Suprapubic skin (tissue), 4 donors: ENCODE results near the gene EPB41L4B. TPM values are rescaled to one million over a fixed set of nuclear protein-coding genes. Genes with fewer than 3 reads are reported as not detected.
A peak's percentile ranks its signal among the peaks of the same experiment; 100 is the strongest.

Source experiments
- DNase-seq, 2 donors: peaks; one replicate each; pipeline ENCODE4 v3.0.0-alpha.2; 2019; ENCODE audit warnings: low spot score in 2 of 2
- H3K27ac ChIP-seq: fragments of 200-600 bp; sonication (generic); one replicate; pipeline ENCODE4 v1.5.1; 2019
- H3K27me3 ChIP-seq: fragments of 200-600 bp; sonication (generic); one replicate; pipeline ENCODE4 v1.5.1; 2019
- H3K36me3 ChIP-seq: fragments of 200-600 bp; sonication (generic); one replicate; pipeline ENCODE4 v1.5.1; 2019
- H3K4me1 ChIP-seq: fragments of 200-600 bp; sonication (generic); one replicate; pipeline ENCODE4 v1.5.1; 2019
- H3K4me3 ChIP-seq: fragments of 200-600 bp; sonication (generic); one replicate; pipeline ENCODE4 v1.5.1; 2019; ENCODE audit warnings: mild to moderate bottlenecking
- H3K9me3 ChIP-seq: fragments of 200-600 bp; sonication (generic); one replicate; pipeline ENCODE4 v1.5.1; 2019
- EP300 ChIP-seq: sonication (generic); formaldehyde crosslinking; IDR thresholded peaks from one replicate; pipeline ENCODE4 v1.6.1; 2017; ENCODE audit warnings: antibody characterized with exemption
- POLR2A ChIP-seq, 2 donors: fragments of 450-650 bp; IDR thresholded peaks; one replicate each; pipeline ENCODE4 v1.6.1; 2017; ENCODE audit warnings: antibody characterized with exemption in 2 of 2, mild to moderate bottlenecking in 2 of 2, moderate library complexity in 2 of 2
- POLR2AphosphoS5 ChIP-seq, 3 donors: sonication (generic); formaldehyde crosslinking; IDR thresholded peaks; one replicate each; pipeline ENCODE4 v1.6.1; 2017; ENCODE audit warnings: antibody characterized with exemption in 3 of 3
- WGBS: methylation state at CpG from one replicate; pipeline ENCODE4 v1.1.5; 2018; 5-methylcytosine and 5-hydroxymethylcytosine counted together
- total RNA-seq, 4 donors: library from RNA; depleted of rRNA; stranded (reverse); fragments of >200 nt; gene quantifications; one replicate each; pipeline ENCODE4 v1.1.0, GENCODE V29; 2016
- TF ChIP-seq, protein P1 (sequence below), 2 donors: fragments of 200-600 bp in 1 of 2; fragments of 450-650 bp in 1 of 2; sonication (generic) in 1 of 2; IDR thresholded peaks; one replicate each; pipeline ENCODE4 v1.5.1; 2016 to 2019; ENCODE audit warnings: antibody characterized with exemption in 2 of 2, mild to moderate bottlenecking in 1 of 2, moderate library complexity in 1 of 2

EPB41L4B gene
- total RNA-seq, 4 donors from 2014 or later: 22.4 to 27.4 (median 25.1) TPM

GRCh38 chr9:109320331-109320741, 523 bp downstream of the EPB41L4B start:
- no peak overlapping the region for H3K27ac ChIP-seq
- H3K36me3 ChIP-seq: no peaks in the 10 kb centered on the region
- no peaks in the 10 kb centered on the region for H3K9me3 ChIP-seq
- TF ChIP-seq EP300: no peak
- no CpG with 5 or more reads among the region's 77 CpGs for WGBS
- peak overlapping the region; percentile 61 for H3K4me3 ChIP-seq
- peaks cover 12% of the 10 kb centered on the region for H3K27me3 ChIP-seq
- peaks cover 44% of the 10 kb centered on the region for H3K4me1 ChIP-seq
- no peak for DNase-seq

GRCh38 chr9:109319626-109320241, 1.1 kb downstream of the EPB41L4B start:
- H3K27me3 ChIP-seq: peaks cover 12% of the 10 kb centered on the region
- peak overlapping the region; percentile 64 for H3K27ac ChIP-seq
- TF ChIP-seq POLR2AphosphoS5 (IDR thresholded peaks at IDR 0.05) (no peak), POLR2A (IDR thresholded peaks at IDR 0.05) (no peak), EP300 (no peak)
- TF ChIP-seq, protein P1, sequence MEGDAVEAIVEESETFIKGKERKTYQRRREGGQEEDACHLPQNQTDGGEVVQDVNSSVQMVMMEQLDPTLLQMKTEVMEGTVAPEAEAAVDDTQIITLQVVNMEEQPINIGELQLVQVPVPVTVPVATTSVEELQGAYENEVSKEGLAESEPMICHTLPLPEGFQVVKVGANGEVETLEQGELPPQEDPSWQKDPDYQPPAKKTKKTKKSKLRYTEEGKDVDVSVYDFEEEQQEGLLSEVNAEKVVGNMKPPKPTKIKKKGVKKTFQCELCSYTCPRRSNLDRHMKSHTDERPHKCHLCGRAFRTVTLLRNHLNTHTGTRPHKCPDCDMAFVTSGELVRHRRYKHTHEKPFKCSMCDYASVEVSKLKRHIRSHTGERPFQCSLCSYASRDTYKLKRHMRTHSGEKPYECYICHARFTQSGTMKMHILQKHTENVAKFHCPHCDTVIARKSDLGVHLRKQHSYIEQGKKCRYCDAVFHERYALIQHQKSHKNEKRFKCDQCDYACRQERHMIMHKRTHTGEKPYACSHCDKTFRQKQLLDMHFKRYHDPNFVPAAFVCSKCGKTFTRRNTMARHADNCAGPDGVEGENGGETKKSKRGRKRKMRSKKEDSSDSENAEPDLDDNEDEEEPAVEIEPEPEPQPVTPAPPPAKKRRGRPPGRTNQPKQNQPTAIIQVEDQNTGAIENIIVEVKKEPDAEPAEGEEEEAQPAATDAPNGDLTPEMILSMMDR (IDR thresholded peaks at IDR 0.05): no peak

DNA sequence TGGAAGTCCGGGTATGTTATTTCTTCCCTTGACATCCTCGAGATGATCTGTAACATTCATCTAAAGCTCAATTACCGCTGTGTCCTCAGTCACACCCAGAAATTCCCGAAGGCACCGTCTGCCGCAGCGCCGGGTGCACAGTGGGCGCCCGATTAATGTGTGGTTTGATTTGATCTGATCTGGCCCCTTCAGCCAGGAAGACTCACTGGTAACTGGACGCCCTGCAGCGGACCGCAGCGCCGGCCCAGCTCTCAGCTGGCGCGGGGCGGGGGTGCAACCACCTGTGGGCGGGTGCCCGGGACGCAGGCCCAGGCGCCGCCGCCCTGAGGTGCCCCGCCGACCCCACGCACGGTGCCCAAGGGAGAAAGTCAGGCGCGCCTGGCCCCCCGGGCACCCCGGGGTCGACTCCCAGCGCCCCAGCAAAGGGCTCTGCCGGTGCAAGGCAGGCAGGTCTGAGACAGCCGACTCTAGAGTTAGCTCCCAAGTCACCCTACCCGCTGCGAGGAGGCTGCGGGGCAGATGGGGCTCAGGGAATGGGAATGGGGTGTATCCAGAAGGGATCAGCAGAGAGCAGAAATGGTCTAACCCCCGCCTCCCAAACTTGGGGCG, 1.7 kb downstream of the EPB41L4B start:
- H3K27me3 ChIP-seq: peaks cover 12% of the 10 kb centered on the region
- H3K9me3 ChIP-seq: no peaks in the 10 kb centered on the region
- TF ChIP-seq EP300: no peak
- TF ChIP-seq, protein P1 (IDR thresholded peaks at IDR 0.05): no peak
- no peak for TF ChIP-seq POLR2AphosphoS5 (IDR thresholded peaks at IDR 0.05)
- no peak for TF ChIP-seq POLR2A (IDR thresholded peaks at IDR 0.05)
- peak overlapping the region; percentile 64 for H3K27ac ChIP-seq
- peak overlapping the region; percentile 61 for H3K4me3 ChIP-seq
- H3K36me3 ChIP-seq: no peaks in the 10 kb centered on the region
- 17% methylated on average over 24 of the region's 41 CpGs for WGBS
- peaks cover 48% of the 10 kb centered on the region for H3K4me1 ChIP-seq
- DNase-seq: no peak

More at GRCh38 chr9:109319626-109320241, 1.1 kb downstream of the EPB41L4B start:
- peaks cover 44% of the 10 kb centered on the region for H3K4me1 ChIP-seq
- WGBS: 2% methylated on average over 25 of the region's 42 CpGs
- no peaks in the 10 kb centered on the region for H3K9me3 ChIP-seq
- DNase-seq: no peak
- no peaks in the 10 kb centered on the region for H3K36me3 ChIP-seq
- peak overlapping the region; percentile 61 for H3K4me3 ChIP-seq

GRCh38 chr9:109317979-109318741, 2.7 kb downstream of the EPB41L4B start:
- 38% methylated on average over 13 of the region's 13 CpGs for WGBS
- peak overlapping the region; percentile 64 for H3K27ac ChIP-seq
- H3K27me3 ChIP-seq: peaks cover 16% of the 10 kb centered on the region
- DNase-seq: no peak
- H3K4me1 ChIP-seq: peaks cover 48% of the 10 kb centered on the region
- TF ChIP-seq POLR2AphosphoS5 (IDR thresholded peaks at IDR 0.05): no peak
- TF ChIP-seq EP300: no peak
- no peak for TF ChIP-seq POLR2A (IDR thresholded peaks at IDR 0.05)
- TF ChIP-seq, protein P1 (IDR thresholded peaks at IDR 0.05): no peak
- peak overlapping the region; percentile 61 for H3K4me3 ChIP-seq
- H3K9me3 ChIP-seq: no peaks in the 10 kb centered on the region
- H3K36me3 ChIP-seq: no peaks in the 10 kb centered on the region

DNA sequence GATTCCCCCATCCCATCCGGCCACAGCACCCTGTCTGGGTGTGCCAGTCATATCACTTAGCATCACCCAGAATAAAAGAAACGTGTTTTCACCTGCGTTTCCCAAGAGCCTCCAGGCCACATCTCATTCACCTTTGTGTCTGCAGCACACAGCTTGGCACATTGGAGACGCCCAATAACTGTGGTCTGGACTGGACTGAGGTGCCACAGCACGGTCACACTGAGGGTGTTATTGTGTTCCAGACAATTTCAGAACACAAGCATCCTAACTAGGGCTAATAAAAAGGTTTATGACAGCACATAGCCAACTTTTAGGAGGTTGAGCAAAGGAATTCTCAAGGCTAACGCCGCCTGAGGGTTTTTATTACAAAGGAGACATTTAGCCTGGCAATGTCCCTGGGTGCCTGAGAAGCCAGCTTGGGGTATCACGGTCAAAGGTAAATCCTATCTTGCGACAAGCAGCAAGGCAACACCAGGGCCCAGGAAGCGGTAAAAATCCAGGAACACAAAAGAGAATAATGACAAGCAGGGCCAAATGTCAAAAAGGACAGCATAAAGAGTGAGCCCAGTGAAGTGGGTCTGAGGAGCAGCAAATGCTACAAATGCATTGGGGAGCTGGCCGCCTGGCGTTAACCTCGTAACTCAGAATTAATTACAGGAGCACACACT, 3.4 kb downstream of the EPB41L4B start:
- Histone ChIP-seq H3K36me3 (no peaks in the 10 kb centered on the region), H3K27ac (peak overlapping the region; percentile 64), H3K9me3 (no peaks in the 10 kb centered on the region), H3K4me1 (peaks cover 48% of the 10 kb centered on the region), H3K27me3 (peaks cover 16% of the 10 kb centered on the region), H3K4me3 (no peak overlapping the region)
- TF ChIP-seq POLR2A (IDR thresholded peaks at IDR 0.05) (no peak), POLR2AphosphoS5 (IDR thresholded peaks at IDR 0.05) (no peak), EP300 (no peak)
- TF ChIP-seq, protein P1 (IDR thresholded peaks at IDR 0.05): no peak
- no peak for DNase-seq
- 65% methylated on average over 13 of the region's 13 CpGs for WGBS
